Measurements from ENCODE around the gene FRAS1.
"Not testable (repeated sequence)": the region's sequence is repeated elsewhere in the genome, so short reads cannot be mapped to it uniquely, and the experiment has no call there.

FRAS1 gene

DNA sequence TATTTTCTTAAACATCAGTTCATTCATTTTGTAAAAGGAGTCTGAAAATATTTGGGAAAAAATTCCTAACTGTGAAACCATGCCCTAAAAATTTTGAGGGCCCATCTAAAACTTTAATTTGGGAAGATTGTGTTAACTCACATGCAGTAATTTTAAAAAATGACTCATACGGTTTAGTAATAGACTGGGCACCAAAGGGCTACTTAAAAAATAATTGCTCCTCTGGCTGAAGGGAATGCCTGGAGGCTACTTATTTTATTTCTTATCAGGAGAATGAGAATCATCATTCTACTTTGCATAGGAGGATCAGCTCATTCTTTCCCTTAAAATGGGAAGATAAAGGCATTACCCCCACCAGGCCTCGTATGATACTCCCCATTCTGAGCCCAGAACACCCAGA is 271.5 kb downstream of the FRAS1 start:
- DNase-seq (ENCODE audit: low spot score): not testable (repeated sequence)

GRCh38 chr4:78331186-78331585 is 274.1 kb downstream of the FRAS1 start:
- no peak for DNase-seq (ENCODE audit: low spot score)

- DNase-seq (ENCODE audit: low spot score): no peak
Observed at GRCh38 chr4:78331965-78332364, 274.8 kb downstream of the FRAS1 start.

GRCh38 chr4:78332976-78333375 is 275.9 kb downstream of the FRAS1 start:
- DNase-seq (ENCODE audit: low spot score): no peak

GRCh38 chr4:78336093-78336943 is 279.2 kb downstream of the FRAS1 start:
- DNase-seq (ENCODE audit: low spot score): no peak

DNA sequence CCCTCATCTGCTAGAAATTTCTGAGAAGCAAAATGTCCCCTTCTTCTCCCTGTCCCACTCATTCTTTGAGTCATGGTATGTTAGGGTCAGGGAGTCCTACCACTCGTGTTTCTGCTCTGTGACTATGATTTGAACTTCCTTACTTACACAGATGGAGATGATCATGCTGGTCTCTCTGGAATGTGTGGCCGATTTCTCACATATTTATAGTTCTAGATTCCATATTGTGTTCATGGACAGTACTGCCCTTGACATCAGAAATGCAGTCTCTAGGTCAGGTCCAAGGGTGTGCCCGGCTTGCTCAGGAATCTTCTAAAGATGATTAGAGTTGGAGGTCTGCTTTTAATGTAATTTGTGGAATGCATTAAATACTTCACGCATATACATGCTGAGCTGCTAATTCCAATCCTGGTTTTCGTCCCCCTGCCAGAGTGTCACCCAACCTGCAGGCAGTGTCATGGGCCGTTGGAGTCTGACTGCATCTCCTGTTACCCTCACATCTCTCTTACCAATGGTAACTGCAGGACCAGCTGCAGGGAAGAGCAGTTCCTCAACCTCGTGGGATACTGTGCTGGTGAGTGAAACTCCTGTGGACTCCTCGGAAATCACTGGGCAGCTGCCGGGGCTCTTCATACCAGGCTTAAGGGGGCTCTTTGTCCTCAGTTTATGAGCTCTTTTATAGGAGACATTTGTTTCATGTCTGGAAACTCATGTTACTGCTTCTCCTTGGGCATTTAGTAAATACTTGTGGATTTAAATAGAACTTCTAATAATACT is 280.3 kb downstream of the FRAS1 start:
- DNase-seq (ENCODE audit: low spot score): no peak

DNA sequence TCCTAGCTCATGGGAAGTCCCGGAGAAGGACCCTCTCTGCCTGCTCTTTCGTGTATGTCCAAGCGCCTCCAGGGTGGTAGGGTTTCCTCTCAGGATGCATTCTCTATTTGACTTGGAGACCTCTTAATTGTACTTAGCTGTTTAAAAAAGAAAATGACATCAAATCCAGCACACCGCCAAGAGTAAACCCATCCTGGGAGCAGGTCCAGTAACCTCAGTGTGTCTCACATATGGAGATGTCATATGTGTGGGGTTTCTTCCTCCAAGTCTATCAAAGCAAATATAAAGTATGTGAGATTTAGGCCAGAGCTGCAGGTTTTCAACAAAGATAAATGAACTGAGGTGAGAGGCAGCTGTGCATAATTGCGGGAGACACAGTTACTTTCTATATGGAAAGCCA is 285.0 kb downstream of the FRAS1 start:
- DNase-seq (ENCODE audit: low spot score): no peak

GRCh38 chr4:78343682-78344081 is 286.6 kb downstream of the FRAS1 start:
- DNase-seq (ENCODE audit: low spot score): no peak

- no peak for DNase-seq (ENCODE audit: low spot score)
Observed at GRCh38 chr4:78345237-78345636, 288.1 kb downstream of the FRAS1 start.

GRCh38 chr4:78346222-78346621 is 289.1 kb downstream of the FRAS1 start:
- no peak for DNase-seq (ENCODE audit: low spot score)

GRCh38 chr4:78347527-78347926 is 290.4 kb downstream of the FRAS1 start:
- no peak for DNase-seq (ENCODE audit: low spot score)

GRCh38 chr4:78353921-78354320 is 296.8 kb downstream of the FRAS1 start:
- DNase-seq (ENCODE audit: low spot score): no peak

GRCh38 chr4:78354782-78355181 is 297.7 kb downstream of the FRAS1 start:
- no peak for DNase-seq (ENCODE audit: low spot score)

GRCh38 chr4:78355306-78355705 is 298.2 kb downstream of the FRAS1 start:
- no peak for DNase-seq (ENCODE audit: low spot score)

DNA sequence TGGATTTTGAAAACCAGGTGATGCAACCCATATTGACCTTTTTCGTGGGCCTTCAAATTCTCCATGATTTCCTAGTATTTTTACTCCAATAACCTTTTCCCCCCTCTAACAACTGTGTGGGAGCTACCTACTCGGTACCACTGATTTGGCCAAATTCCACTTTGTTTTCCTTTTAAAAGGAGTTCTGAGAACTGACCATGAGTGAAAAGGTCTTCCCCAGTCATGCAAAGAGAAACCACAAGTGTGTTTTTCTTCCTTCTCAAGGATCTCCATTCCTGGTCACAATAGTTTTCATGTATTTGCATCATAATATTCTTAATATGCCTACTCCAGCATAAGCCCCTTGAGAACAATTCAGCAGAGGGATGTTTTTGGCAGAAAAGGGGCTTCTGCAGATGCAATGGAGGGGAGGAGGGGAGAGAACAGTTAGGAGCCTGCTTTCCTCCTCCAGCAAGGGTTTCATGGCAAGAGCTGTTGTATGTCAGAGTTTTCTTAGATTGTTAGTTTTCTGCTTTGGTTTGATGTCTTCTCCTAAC is 299.2 kb downstream of the FRAS1 start:
- DNase-seq (ENCODE audit: low spot score): no peak

GRCh38 chr4:78357122-78357521 is 300.0 kb downstream of the FRAS1 start:
- no peak for DNase-seq (ENCODE audit: low spot score)

GRCh38 chr4:78360466-78360865 is 303.3 kb downstream of the FRAS1 start:
- DNase-seq (ENCODE audit: low spot score): no peak

DNA sequence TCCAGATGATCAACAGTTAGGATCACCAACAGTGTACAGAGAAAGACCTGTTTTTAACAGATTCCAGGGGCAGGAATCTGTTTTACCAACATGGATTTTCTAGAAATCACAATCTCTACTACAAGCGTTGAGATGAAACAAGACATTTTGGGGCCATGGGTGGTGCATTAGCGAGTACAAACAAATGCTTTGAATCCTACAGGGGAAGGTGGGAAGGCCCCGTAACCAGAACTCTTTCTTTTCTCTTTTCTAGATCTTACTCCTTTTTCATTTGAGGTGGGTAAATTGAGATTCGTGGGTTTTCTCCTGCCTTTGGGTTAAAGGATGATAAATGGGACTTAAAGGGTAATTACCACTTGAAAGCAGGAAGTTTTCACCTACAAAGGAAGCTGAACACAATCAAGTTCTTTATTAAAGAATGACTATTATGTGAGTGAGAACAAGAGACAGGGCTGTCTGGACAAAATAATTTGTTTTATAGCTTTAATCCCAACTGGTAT is 304.5 kb downstream of the FRAS1 start:
- no peak for DNase-seq (ENCODE audit: low spot score)

DNA sequence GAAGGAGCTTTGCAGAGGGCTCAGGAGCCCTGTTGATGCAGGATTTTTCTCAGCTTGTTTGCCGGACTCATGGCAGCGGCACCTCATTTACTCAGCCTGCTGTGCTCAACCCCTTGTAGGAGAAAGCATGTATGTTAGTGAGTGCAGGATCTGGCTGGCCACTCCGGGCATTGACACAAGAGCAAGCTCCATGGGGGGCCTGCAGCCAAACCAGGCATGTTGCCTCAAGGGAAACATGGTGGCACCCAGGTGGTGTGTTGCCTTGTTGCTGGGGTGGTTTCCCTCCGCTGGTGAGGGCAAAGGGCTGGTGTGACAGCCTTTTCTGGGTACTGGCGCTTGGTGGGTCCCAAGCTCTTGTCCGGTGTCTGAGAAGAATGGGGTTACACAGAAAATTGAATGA is 305.2 kb downstream of the FRAS1 start:
- DNase-seq (ENCODE audit: low spot score): no peak

DNA sequence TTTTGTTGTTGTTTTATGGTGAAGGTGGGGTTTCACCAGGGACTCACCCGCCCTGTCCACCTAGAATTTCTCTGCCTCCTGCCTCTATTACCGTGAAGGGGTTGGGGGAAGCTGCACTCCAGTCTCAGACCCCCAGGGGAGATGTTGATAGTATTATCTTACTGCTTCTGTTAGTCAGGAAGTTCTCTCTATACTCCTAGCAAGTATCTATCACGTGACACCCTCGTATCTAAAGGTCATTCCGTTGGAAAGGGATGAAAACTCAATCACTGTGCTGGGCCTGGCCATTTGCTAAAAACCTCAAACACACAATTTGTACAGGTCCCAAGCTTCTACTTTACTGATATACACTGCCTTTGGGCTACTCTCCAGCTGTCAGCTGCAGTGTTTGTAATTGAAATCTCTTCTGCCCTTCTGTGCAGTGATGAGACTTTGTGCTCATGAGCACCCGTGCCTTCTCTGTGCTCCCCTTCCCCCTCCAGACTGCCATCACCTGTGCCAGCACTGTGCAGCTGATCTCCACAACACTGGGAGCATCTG is 306.0 kb downstream of the FRAS1 start:
- DNase-seq (ENCODE audit: low spot score): no peak

DNA sequence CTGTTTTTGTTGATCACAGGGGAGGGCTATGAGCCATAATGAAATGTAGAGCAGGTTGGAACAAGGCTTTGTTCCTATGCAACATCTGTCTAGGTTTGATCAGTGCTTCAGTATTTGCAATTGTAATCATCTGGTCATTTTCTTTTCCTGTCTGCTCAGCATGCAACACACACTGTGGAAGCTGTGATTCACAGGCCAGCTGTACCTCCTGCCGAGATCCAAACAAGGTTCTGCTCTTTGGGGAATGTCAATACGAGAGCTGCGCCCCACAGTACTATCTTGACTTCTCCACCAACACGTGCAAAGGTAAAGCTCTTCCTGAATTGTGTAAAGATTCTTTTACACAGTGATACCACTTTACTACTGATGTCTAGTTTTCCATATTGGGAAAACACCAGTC is 312.6 kb downstream of the FRAS1 start:
- DNase-seq (ENCODE audit: low spot score): no peak

GRCh38 chr4:78370631-78371372 is 313.7 kb downstream of the FRAS1 start:
- DNase-seq (ENCODE audit: low spot score): no peak

Data from hematopoietic multipotent progenitor cell treated with erythropoietin and hydrocortisone succinate and interleukin-3 and kit ligand, for 15 days (in vitro differentiated cells).